Measurements from ENCODE around the gene RASGEF1C. TPM values are rescaled to one million over a fixed set of nuclear protein-coding genes. Genes with fewer than 3 reads are reported as not detected.

RASGEF1C gene
- total RNA-seq, 3 donors from 2014 or later, result 0.73 TPM; not detected in 2

DNA sequence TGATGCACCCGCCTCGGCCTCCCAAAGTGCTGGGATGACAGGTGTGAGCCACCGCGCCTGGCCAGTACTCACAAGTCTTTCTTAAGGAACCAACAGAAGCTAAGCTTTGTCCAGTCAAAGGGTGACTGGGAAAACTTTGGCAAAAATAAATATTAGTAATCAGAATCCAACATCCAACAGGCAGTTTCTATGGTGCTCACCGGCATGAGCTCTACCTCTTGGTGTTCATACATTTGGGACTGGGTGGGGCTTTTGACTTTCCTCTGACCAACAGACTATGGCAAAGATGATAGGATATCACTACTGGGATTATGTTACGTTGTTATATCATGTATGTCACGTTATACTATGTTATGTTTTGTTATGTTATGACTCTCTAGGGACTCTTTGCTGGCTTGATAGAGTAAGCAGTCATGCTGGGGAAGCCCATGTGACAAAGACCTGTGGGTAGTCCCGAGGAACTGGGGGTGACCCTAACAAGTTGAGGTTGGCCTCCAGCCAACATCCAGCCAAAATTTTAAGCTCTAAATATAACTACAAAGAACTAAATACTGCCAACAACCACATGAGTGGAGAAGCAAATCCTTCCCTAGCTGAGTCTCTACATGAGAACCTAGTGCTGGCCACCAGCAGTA, 6.0 kb downstream of the RASGEF1C start:
- no peaks in the 10 kb centered on the region for H3K4me1 ChIP-seq
- intact Hi-C loops (cut with DNase I; ENCODE audit: low total_unique reads), result no loop called here
- no peak overlapping the region for H3K4me3 ChIP-seq
- H3K27me3 ChIP-seq, result peaks cover 0 to 17% of the 10 kb centered on the region in 2 donors
- no peak overlapping the region for H3K27ac ChIP-seq
- no peaks in the 10 kb centered on the region for H3K9me3 ChIP-seq
- H3K36me3 ChIP-seq, result no peaks in the 10 kb centered on the region
- DNase-seq (ENCODE audit: low spot score in 2 of 2), result no peak
- TF ChIP-seq, protein P1, sequence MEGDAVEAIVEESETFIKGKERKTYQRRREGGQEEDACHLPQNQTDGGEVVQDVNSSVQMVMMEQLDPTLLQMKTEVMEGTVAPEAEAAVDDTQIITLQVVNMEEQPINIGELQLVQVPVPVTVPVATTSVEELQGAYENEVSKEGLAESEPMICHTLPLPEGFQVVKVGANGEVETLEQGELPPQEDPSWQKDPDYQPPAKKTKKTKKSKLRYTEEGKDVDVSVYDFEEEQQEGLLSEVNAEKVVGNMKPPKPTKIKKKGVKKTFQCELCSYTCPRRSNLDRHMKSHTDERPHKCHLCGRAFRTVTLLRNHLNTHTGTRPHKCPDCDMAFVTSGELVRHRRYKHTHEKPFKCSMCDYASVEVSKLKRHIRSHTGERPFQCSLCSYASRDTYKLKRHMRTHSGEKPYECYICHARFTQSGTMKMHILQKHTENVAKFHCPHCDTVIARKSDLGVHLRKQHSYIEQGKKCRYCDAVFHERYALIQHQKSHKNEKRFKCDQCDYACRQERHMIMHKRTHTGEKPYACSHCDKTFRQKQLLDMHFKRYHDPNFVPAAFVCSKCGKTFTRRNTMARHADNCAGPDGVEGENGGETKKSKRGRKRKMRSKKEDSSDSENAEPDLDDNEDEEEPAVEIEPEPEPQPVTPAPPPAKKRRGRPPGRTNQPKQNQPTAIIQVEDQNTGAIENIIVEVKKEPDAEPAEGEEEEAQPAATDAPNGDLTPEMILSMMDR (IDR thresholded peaks at IDR 0.05), result no peak
- TF ChIP-seq POLR2AphosphoS5 (IDR thresholded peaks at IDR 0.05) (no peak), POLR2A (IDR thresholded peaks at IDR 0.05) (no peak)

GRCh38 chr5:180201051-180201987, 7.7 kb downstream of the RASGEF1C start:
- no peak for DNase-seq (ENCODE audit: low spot score in 2 of 2)
- intact Hi-C loops (cut with DNase I; ENCODE audit: low total_unique reads), result no loop called here
- no peaks in the 10 kb centered on the region for H3K9me3 ChIP-seq

GRCh38 chr5:180199390-180199789, 9.6 kb downstream of the RASGEF1C start:
- H3K27me3 ChIP-seq, result peaks cover 0 to 12% of the 10 kb centered on the region in 2 donors

More at GRCh38 chr5:180201051-180201987, 7.7 kb downstream of the RASGEF1C start:
- Histone ChIP-seq H3K27ac (no peak overlapping the region), H3K27me3 (peaks cover 0 to 12% of the 10 kb centered on the region in 2 donors), H3K36me3 (no peaks in the 10 kb centered on the region), H3K4me1 (no peaks in the 10 kb centered on the region), H3K4me3 (no peak overlapping the region)
- TF ChIP-seq POLR2A (IDR thresholded peaks at IDR 0.05), result no peak
- TF ChIP-seq, protein P1 (IDR thresholded peaks at IDR 0.05), result no peak
- no peak for TF ChIP-seq POLR2AphosphoS5 (IDR thresholded peaks at IDR 0.05)

GRCh38 chr5:180198208-180198607, 10.8 kb downstream of the RASGEF1C start:
- TF ChIP-seq, protein P1 (IDR thresholded peaks at IDR 0.05), result no peak
- TF ChIP-seq POLR2AphosphoS5 (IDR thresholded peaks at IDR 0.05) (no peak), POLR2A (IDR thresholded peaks at IDR 0.05) (no peak)
- Histone ChIP-seq H3K9me3 (no peaks in the 10 kb centered on the region), H3K4me1 (no peaks in the 10 kb centered on the region), H3K36me3 (no peaks in the 10 kb centered on the region), H3K27me3 (peaks cover 0 to 12% of the 10 kb centered on the region in 2 donors), H3K27ac (no peak overlapping the region), H3K4me3 (no peak overlapping the region)
- DNase-seq (ENCODE audit: low spot score in 2 of 2), result no peak
- intact Hi-C loops (cut with DNase I; ENCODE audit: low total_unique reads), result no loop called here

More at GRCh38 chr5:180199390-180199789, 9.6 kb downstream of the RASGEF1C start:
- Histone ChIP-seq H3K4me1 (no peaks in the 10 kb centered on the region), H3K36me3 (no peaks in the 10 kb centered on the region), H3K4me3 (no peak overlapping the region), H3K27ac (no peak overlapping the region), H3K9me3 (no peaks in the 10 kb centered on the region)
- intact Hi-C loops (cut with DNase I; ENCODE audit: low total_unique reads), result no loop called here
- TF ChIP-seq, protein P1 (IDR thresholded peaks at IDR 0.05), result no peak
- TF ChIP-seq POLR2AphosphoS5 (IDR thresholded peaks at IDR 0.05), result no peak
- TF ChIP-seq POLR2A (IDR thresholded peaks at IDR 0.05), result no peak
- DNase-seq (ENCODE audit: low spot score in 2 of 2), result no peak
